ENCODE measurements around the gene UNC13A. TPM values are rescaled to one million over a fixed set of nuclear protein-coding genes. Genes with fewer than 3 reads are reported as not detected.

UNC13A gene
- total and polyA plus RNA-seq, 2 of the 8 experiments (the other 6 are each of a cell fraction or from before 2014, with no cell fraction given), result 13.1 to 47.6 TPM

GRCh38 chr19:17681505-17682125 lies 6.5 kb downstream of the UNC13A start (continued):
- peak; percentile 78 for TF ChIP-seq JUN (IDR thresholded peaks at IDR 0.05; ENCODE audit: low read depth, low read length)
- no peak for TF ChIP-seq FOSL1 (IDR thresholded peaks at IDR 0.05; ENCODE audit: insufficient read depth, low read depth, low read length)
- no peak for TF ChIP-seq HDAC6 (IDR thresholded peaks at IDR 0.05; ENCODE audit: low read depth, low read length)
- TF ChIP-seq JUND (IDR thresholded peaks at IDR 0.05; ENCODE audit: low read length), result peak; percentile 95
- TF ChIP-seq SIN3A (conservative IDR thresholded peaks at IDR 0.05 in 1 of 2, IDR thresholded peaks at IDR 0.05 in 1 of 2; ENCODE audit: low read depth in 1 of 2, low read length in 2 of 2), result peak; percentile 85 to 88; a peak in 3 of 4 replicates
- peak; percentile 69; the same call in 1 of the 2 replicates for TF ChIP-seq KDM1A (IDR thresholded peaks at IDR 0.05; ENCODE audit: borderline replicate concordance, low read length)
- TF ChIP-seq CREB1 (IDR thresholded peaks at IDR 0.05), result peak; percentile 87
